Measurements from ENCODE around the gene NRIP2.

DNA sequence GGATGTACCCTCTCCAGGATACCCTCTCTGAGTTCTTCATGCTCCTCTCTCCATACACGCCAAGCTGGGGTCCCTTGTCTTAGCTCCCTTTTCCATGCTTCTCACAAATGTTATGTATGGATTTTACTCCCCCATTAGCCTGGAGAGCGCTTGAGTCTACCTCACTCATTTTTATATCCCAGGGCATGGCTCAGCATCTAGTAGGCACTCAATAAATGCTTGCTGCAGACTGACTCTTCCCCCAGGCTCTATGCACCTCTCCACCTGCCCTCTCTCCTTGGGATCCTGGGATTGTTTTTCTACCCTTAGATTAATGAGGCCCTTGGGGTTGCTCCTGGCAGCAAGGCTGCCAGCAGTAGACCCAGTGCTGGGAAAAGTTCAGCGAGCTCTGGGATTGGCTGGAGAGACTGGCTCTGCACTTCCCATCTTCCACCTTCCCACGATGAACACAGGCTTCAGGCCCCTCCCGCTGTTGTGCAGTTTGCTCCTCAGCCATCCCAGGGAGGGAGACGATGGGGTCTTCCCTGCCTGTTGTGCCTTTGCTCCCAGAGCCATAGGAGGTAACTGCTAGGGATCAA, 2.2 kb downstream of the NRIP2 start:
- TF ChIP-seq POLR2A (IDR thresholded peaks at IDR 0.05) (no peak), EP300 (IDR thresholded peaks at IDR 0.05) (no peak)
- TF ChIP-seq, protein P1, sequence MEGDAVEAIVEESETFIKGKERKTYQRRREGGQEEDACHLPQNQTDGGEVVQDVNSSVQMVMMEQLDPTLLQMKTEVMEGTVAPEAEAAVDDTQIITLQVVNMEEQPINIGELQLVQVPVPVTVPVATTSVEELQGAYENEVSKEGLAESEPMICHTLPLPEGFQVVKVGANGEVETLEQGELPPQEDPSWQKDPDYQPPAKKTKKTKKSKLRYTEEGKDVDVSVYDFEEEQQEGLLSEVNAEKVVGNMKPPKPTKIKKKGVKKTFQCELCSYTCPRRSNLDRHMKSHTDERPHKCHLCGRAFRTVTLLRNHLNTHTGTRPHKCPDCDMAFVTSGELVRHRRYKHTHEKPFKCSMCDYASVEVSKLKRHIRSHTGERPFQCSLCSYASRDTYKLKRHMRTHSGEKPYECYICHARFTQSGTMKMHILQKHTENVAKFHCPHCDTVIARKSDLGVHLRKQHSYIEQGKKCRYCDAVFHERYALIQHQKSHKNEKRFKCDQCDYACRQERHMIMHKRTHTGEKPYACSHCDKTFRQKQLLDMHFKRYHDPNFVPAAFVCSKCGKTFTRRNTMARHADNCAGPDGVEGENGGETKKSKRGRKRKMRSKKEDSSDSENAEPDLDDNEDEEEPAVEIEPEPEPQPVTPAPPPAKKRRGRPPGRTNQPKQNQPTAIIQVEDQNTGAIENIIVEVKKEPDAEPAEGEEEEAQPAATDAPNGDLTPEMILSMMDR (IDR thresholded peaks at IDR 0.05) = no peak

Measured in tibial nerve (tissue), 4 donors.